ENCODE data around the gene MAST3.

MAST3 gene

DNA sequence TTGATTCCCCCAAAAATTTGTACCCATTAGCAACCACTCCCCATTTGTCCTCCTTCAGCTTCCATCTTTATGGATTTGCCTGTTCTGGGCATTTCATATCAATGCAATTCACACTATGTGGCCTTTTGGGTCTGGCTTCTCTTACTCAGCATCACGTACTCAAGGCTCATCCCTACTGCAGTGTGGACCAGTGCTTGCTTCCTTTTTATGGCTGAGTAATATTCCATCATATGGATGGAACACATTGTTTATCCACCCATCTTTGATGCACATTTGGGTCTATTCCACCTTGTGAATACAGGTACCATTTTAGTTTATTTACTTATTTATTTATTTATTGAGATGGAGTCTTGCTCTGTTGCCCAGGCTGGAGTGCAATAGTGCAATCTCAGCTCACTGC lies 42.9 kb downstream of the MAST3 start:
- TF ChIP-seq, protein P1, sequence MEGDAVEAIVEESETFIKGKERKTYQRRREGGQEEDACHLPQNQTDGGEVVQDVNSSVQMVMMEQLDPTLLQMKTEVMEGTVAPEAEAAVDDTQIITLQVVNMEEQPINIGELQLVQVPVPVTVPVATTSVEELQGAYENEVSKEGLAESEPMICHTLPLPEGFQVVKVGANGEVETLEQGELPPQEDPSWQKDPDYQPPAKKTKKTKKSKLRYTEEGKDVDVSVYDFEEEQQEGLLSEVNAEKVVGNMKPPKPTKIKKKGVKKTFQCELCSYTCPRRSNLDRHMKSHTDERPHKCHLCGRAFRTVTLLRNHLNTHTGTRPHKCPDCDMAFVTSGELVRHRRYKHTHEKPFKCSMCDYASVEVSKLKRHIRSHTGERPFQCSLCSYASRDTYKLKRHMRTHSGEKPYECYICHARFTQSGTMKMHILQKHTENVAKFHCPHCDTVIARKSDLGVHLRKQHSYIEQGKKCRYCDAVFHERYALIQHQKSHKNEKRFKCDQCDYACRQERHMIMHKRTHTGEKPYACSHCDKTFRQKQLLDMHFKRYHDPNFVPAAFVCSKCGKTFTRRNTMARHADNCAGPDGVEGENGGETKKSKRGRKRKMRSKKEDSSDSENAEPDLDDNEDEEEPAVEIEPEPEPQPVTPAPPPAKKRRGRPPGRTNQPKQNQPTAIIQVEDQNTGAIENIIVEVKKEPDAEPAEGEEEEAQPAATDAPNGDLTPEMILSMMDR (IDR thresholded peaks at IDR 0.05; ENCODE audit: low read depth, low read length), result no peak
- DNase-seq (ENCODE audit: low read depth, low spot score), result no peak
- no peak overlapping the region for H3K4me3 ChIP-seq (ENCODE audit: low read depth, low read length)
- in situ Hi-C loops (cut with HindIII; ENCODE audit: low sequenced_read_pairs), result no loop called here

DNA sequence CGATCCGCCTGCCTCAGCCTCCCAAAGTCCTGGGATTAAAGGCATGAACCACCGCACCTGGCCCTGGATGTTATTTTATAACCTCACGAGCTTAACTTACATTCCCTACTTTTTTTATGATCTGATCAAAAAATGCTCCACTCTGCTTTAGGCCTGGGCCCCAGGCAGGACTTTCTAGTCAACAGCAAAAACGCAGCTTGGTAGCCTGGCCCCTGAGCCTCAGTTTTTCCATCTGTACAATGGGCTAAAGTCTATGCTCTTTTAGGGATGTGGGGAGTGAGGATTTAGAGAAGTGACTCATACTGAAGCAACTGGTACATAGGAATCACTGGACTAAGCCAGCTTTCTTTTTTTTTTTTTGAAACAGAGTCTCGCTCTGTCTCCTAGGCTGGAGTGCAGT lies 43.5 kb downstream of the MAST3 start:
- TF ChIP-seq, protein P1 (IDR thresholded peaks at IDR 0.05; ENCODE audit: low read depth, low read length), result no peak

DNA sequence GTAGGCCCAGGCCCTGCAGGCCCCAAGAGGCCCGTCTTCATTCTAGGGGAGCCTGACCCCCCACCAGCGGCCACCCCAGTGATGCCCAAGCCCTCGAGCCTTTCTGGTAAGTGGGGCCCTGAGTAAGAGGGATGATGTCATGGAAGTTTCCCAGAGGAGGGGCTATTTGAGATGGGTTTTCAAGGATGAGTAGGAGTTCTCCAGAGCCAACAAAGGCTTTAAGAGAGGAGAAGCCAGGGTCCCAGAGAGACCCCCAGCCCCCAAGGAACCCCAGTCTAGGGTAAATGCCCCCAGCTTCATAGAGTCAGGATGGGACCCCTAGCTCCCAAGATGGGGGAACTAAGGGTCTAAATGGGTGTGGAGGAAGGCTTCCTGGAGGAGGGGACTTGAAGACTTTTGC lies 46.3 kb downstream of the MAST3 start:
- in situ Hi-C loops (cut with HindIII; ENCODE audit: low sequenced_read_pairs), result no loop called here
- no peak overlapping the region for H3K4me3 ChIP-seq (ENCODE audit: low read depth, low read length)
- TF ChIP-seq, protein P1 (IDR thresholded peaks at IDR 0.05; ENCODE audit: low read depth, low read length), result no peak
- no peak for DNase-seq (ENCODE audit: low read depth, low spot score)

More for the DNA sequence above, 43.5 kb downstream of the MAST3 start:
- in situ Hi-C loops (cut with HindIII; ENCODE audit: low sequenced_read_pairs), result no loop called here
- H3K4me3 ChIP-seq (ENCODE audit: low read depth, low read length), result no peak overlapping the region
- no peak for DNase-seq (ENCODE audit: low read depth, low spot score)

DNA sequence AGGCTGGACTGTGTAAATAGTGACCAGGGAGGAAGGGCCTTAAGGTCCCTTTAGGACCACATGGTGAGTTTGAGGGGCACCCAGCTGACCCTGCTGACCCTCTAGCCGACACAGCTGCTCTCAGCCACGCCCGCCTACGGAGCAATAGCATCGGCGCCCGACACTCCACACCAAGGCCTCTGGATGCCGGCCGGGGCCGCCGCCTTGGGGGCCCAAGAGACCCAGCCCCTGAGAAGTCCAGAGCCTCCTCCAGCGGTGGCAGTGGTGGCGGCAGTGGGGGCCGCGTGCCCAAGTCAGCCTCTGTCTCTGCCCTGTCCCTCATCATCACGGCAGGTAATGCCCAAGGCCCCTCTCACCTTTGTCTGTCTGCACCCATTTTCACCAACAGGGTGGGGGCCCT lies 46.8 kb downstream of the MAST3 start:
- in situ Hi-C loops (cut with HindIII; ENCODE audit: low sequenced_read_pairs), result no loop called here
- TF ChIP-seq, protein P1 (IDR thresholded peaks at IDR 0.05; ENCODE audit: low read depth, low read length), result no peak
- no peak overlapping the region for H3K4me3 ChIP-seq (ENCODE audit: low read depth, low read length)
- no peak for DNase-seq (ENCODE audit: low read depth, low spot score)

DNA sequence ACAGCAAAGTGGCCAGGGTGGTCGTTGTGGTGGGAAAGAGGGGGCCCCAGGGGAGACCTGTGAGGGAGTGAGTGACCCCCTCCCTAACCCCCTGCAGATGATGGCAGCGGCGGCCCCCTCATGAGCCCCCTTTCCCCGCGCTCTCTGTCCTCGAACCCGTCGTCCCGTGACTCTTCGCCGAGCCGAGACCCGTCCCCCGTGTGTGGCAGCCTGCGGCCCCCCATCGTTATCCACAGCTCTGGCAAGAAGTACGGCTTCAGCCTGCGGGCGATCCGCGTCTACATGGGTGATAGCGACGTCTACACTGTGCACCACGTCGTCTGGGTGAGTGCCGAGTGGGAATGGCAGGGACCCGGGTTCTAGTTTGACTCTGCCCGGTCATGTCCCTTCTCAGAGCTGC lies 47.3 kb downstream of the MAST3 start:
- TF ChIP-seq, protein P1 (IDR thresholded peaks at IDR 0.05; ENCODE audit: low read depth, low read length), result no peak
- in situ Hi-C loops (cut with HindIII; ENCODE audit: low sequenced_read_pairs), result no loop called here
- no peak overlapping the region for H3K4me3 ChIP-seq (ENCODE audit: low read depth, low read length)
- DNase-seq (ENCODE audit: low read depth, low spot score), result no peak

DNA sequence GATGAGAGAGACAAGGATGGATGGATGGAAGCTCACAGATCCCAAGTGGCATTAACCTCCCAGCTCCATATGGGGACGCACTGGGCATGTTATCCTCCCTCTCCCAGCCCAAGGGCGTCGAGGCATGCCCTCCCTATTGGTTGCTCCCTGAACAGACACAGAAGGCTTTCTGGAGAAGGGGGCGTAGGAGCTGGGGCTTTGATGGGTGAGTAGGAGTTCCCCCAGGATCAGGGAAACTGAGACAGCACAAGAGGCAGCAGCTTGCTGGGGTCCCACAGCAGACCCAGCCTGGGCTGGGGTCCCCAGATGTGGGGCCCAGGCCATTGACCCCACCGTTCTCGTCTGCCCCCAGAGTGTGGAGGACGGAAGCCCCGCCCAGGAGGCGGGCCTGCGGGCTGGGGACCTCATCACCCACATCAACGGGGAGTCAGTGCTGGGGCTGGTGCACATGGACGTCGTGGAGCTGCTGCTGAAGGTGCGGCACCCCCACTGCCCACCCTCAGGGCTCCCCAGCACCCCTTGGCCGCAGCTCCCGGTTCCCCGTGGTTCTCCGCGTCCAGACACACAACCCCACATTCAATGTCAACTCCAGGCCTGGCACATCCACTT lies 47.9 kb downstream of the MAST3 start:
- H3K4me3 ChIP-seq (ENCODE audit: low read depth, low read length), result no peak overlapping the region
- TF ChIP-seq, protein P1 (IDR thresholded peaks at IDR 0.05; ENCODE audit: low read depth, low read length), result no peak
- in situ Hi-C loops (cut with HindIII; ENCODE audit: low sequenced_read_pairs), result no loop called here
- DNase-seq (ENCODE audit: low read depth, low spot score), result no peak

Data from astrocyte of the spinal cord (primary cell).